Adrenal gland (tissue), 5 donors: ENCODE results near the gene TPT1.

ENCODE experiments used
- CTCF ChIP-seq, 6 experiments: fragments of 450-650 bp in 4 of 6; fragments of 200-600 bp in 2 of 6; sonication (generic) in 1 of 6; IDR thresholded peaks; 1 replicate in 5 of 6; 2 replicates in 1 of 6; pipeline versions ENCODE4 v1.5.1 to v1.8.0; 2016 to 2021; ENCODE audit warnings: antibody characterized with exemption in 6 of 6, mild to moderate bottlenecking in 2 of 6, moderate library complexity in 1 of 6
- POLR2A ChIP-seq, 2 donors: fragments of 450-650 bp; IDR thresholded peaks; one replicate each; pipeline ENCODE4 v1.6.1; 2017; ENCODE audit warnings: antibody characterized with exemption in 2 of 2, mild to moderate bottlenecking in 2 of 2, moderate library complexity in 1 of 2
- donor health status: DM: no; HTN: no; CAD: no.

- TF ChIP-seq POLR2A (IDR thresholded peaks at IDR 0.05) (no peak), CTCF (IDR thresholded peaks at IDR 0.05) (no peak)
Measured at GRCh38 chr13:45297456-45298205, 43.4 kb downstream of the TPT1 start.
